WI38 (cell line): ENCODE results near the gene BCL7A.
"Not testable (repeated sequence)": the region's sequence is repeated elsewhere in the genome, so short reads cannot be mapped to it uniquely, and the experiment has no call there.

Experiments used
- H3K4me3 ChIP-seq: 2 replicates; pipeline ENCODE4 v1.5.1; 2011; ENCODE audit warnings: low read depth, mild to moderate bottlenecking, control low read depth, low read length
- TF ChIP-seq, protein P1 (sequence below): IDR thresholded peaks from 2 replicates; pipeline ENCODE4 v1.5.1; 2012; ENCODE audit warnings: low read depth, mild to moderate bottlenecking, control low read depth, low read length

BCL7A gene

DNA sequence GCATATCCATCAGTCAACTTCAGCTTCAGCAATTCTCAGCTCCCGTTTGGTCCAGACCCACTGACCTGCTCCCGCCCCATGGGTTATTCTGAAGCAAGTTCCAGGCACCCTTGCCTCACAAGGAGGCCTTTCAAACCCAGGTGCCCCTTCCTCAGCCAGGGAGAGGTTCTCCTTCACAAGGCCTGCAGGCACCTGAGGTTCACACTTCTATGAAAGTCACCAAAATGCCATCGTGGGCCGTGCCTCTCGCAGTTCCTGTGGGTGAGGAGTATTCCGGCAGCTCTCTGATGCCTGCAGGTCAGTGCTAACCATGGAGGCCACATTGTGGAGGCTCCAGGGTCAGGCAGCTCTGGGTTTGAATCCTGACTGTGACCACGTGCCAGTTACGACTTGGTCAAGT lies 40.2 kb upstream of the BCL7A start:
- TF ChIP-seq, protein P1, sequence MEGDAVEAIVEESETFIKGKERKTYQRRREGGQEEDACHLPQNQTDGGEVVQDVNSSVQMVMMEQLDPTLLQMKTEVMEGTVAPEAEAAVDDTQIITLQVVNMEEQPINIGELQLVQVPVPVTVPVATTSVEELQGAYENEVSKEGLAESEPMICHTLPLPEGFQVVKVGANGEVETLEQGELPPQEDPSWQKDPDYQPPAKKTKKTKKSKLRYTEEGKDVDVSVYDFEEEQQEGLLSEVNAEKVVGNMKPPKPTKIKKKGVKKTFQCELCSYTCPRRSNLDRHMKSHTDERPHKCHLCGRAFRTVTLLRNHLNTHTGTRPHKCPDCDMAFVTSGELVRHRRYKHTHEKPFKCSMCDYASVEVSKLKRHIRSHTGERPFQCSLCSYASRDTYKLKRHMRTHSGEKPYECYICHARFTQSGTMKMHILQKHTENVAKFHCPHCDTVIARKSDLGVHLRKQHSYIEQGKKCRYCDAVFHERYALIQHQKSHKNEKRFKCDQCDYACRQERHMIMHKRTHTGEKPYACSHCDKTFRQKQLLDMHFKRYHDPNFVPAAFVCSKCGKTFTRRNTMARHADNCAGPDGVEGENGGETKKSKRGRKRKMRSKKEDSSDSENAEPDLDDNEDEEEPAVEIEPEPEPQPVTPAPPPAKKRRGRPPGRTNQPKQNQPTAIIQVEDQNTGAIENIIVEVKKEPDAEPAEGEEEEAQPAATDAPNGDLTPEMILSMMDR, result no peak
- no peak overlapping the region for H3K4me3 ChIP-seq

DNA sequence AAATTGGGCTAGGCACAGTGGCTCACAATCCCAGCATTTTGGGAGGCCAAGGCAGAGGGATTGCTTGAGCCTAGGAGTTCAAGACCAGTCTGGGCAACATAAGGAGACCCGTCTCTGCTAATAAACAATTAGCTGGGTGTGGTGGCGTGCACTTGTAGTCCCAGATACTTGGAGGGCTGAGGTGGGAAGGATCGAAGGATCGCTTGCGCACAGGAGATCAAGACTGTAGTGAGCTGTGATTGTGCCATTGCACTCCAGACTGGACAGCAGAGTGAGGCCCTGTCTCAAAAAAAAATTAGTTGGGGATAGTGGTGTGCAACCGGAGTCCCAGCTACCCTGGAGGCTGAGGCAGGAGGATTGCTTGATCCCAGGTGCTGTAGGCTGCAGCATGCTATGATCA lies 38.7 kb upstream of the BCL7A start:
- TF ChIP-seq, protein P1, result no peak
- H3K4me3 ChIP-seq, result no peak overlapping the region

DNA sequence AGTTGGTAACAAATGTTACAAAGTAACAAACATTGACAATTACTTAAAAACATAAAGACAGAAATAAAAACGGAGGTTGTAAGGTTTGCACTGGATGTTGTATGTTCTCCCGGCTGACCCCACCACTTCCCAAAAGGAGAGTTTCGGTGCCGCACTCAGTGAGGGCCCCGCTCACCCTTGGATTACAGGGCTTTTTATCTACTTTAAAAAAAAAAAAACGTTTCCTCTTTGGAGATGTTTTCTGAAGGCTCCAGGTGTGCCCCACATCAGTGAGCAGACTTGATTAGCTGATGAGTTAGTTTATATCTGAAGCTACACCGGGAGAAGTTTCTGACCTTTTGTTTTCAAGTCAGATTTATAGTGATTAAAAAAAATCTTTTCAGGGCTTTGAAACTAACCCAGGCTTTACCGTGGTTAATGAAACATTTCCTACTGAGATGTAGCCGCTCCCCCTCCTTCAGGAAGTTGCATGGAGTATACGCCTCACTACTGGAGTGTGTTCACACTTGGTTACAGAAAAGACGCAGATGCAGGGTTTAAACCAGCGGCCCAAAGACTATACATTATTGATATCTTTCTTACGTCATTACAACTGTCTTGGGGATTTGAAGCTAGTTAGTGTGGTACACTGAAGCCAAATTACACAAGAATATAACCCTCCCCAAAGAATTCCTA lies 38.0 kb upstream of the BCL7A start:
- H3K4me3 ChIP-seq, result no peak overlapping the region
- TF ChIP-seq, protein P1, result no peak

DNA sequence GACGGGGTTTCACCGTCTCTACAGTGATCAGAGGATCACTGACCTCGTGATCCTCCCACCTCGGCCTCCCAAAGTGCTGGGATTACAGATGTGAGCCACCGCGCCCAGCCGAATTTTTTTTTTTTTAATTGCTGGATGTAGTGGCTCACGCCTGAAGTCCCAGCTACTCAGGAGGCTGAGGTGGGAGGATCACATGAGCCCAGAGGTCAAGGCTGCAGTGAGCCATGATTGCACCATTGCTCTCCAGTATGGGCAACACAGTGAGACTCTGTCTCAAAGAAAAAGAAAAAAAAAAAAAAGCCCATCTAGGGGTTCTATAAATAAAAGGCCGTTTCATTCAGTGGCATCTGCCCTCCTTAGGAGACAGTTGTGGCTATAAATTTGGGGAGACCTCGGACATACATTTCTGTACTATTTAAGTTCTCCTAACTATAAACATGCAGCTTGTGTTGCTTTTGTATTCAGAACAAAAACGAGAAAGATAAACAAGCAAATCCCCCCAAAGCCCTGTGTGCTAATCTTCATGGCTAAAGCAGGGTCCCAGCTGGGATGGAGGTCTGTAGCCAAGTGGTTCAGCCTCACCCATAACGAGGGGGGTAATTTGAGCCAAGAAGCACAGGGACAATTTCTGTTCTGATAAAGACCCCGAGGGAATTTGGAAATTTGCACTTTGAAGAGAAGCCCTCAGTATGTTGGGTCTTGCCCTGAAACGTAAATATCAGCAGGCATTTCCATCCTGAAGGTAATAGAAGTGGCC lies 35.0 kb upstream of the BCL7A start:
- H3K4me3 ChIP-seq, result no peak overlapping the region
- TF ChIP-seq, protein P1, result no peak

DNA sequence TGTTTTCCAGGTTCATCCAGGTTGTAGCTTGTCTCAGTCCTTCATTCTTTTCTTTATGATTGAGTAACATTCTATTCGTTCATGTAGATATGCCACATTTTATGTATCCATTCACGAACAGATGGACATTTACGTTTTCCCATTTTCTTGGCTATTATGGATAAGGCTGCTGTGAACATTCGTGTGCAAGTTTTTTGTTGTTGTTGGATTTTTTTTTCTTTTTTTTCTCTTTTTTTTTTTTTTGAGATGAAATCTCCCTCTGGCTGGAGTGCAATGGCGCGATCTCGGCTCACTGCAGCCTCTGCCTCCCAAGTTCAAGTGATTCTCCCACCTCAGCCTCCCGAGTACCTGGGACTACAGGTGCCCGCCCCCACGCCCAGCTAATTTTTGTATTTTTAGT lies 33.2 kb upstream of the BCL7A start:
- not testable (repeated sequence) for H3K4me3 ChIP-seq

DNA sequence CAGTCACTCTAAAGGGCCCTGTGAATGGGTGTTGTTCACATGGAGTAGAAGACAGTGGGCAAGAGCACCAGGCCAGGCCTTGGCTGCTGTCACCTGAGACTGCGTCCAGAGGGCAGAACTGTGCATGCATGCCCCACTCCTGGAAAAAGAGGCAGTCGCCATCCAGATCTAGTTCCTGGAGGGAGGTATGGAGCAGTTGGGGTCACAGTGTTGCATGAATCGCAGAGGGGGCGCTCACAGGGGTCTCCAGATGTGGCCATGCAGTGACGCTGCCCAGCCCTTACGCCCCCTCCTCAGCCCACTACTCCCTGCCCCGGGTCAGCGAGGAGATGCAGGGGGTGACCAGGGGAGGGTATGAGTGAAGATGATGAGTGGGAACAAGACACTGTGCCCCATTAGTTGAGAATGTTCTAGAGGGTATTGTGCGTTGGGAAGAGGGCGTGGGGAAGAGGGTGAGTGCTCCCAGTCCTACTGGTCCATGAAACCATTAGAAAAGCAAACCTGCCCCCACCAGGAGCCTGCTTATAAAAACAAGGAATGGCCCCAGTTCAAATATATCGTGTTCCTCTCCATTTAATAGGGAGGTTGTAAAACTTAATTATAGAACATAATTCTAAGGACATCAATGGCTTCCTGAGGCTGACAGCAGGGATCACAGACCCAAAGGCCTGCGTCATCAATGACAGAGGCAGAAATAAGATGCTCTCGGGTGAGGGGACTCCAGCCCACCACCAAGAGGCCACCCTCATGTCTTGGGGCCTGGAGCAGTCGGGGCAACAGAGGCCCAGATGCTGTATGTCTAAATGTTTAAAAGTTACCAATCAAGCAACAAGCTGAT lies 32.2 kb upstream of the BCL7A start:
- TF ChIP-seq, protein P1, result no peak
- no peak overlapping the region for H3K4me3 ChIP-seq

DNA sequence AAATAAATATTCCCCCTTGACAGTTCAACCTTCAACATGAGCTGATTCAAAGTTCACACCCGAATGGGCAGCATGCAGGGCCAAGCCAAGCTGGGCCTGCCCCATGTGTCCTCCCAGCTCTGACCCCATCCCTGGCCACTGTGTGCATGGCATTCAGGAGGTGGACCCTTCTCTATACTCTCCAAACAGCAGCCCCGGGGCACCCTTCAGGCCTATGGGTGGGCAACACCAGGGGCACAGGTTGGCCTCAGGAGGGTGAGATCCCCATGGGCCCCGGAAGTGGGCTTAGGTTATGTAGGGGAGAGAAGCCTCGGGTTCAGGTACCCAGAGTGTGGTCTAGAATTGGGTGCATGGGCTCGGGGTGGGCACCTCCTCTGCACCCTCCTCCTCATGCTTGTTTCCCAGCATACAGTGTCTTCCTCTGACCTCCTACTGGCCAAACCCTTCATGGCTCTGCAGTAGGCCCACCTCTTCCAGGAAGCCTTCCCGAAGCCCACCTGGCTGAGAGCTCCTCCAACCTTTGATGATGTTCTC lies 31.5 kb upstream of the BCL7A start:
- no peak overlapping the region for H3K4me3 ChIP-seq
- TF ChIP-seq, protein P1, result no peak
